Fibroblast of peridontal ligament (primary cell): ENCODE results near the gene PGLYRP3.

ENCODE experiments used
- DNase-seq: peaks from one replicate; pipeline ENCODE4 v3.0.0-alpha.2; 2010; ENCODE audit errors: extremely low read depth

Gene PGLYRP3

GRCh38 chr1:153313288-153313687, 536 bp upstream of the PGLYRP3 start:
- no peak for DNase-seq

- DNase-seq: no peak
These were observed 2.2 kb downstream of the PGLYRP3 start for GRCh38 chr1:153310526-153310925.

- no peak for DNase-seq
These were observed 3.3 kb downstream of the PGLYRP3 start for GRCh38 chr1:153309441-153309840.

GRCh38 chr1:153308540-153308939, 4.2 kb downstream of the PGLYRP3 start:
- DNase-seq: no peak

GRCh38 chr1:153307221-153307600, 5.5 kb downstream of the PGLYRP3 start:
- DNase-seq: no peak

GRCh38 chr1:153306303-153307220, 6.2 kb downstream of the PGLYRP3 start:
- no peak for DNase-seq

GRCh38 chr1:153305682-153306081, 7.1 kb downstream of the PGLYRP3 start:
- no peak for DNase-seq

- no peak for DNase-seq
These were observed 10.4 kb downstream of the PGLYRP3 start for GRCh38 chr1:153302308-153302707.

- DNase-seq: no peak
These were observed 18.9 kb downstream of the PGLYRP3 start for GRCh38 chr1:153293851-153294250.

- DNase-seq: no peak
These were observed 19.3 kb downstream of the PGLYRP3 start for GRCh38 chr1:153293480-153293775.

- no peak for DNase-seq
These were observed 19.8 kb downstream of the PGLYRP3 start for GRCh38 chr1:153292740-153293479.

GRCh38 chr1:153292185-153292584, 20.6 kb downstream of the PGLYRP3 start:
- DNase-seq: no peak

GRCh38 chr1:153291514-153291913, 21.2 kb downstream of the PGLYRP3 start:
- no peak for DNase-seq

- DNase-seq: no peak
These were observed 24.0 kb downstream of the PGLYRP3 start for GRCh38 chr1:153288634-153289275.

- no peak for DNase-seq
These were observed 34.9 kb downstream of the PGLYRP3 start for GRCh38 chr1:153277852-153278251.

GRCh38 chr1:153272186-153272585, 40.6 kb downstream of the PGLYRP3 start:
- no peak for DNase-seq

- no peak for DNase-seq
These were observed 41.0 kb downstream of the PGLYRP3 start for GRCh38 chr1:153271711-153272110.

- no peak for DNase-seq
These were observed 47.3 kb downstream of the PGLYRP3 start for GRCh38 chr1:153265457-153265856.

GRCh38 chr1:153262462-153263157, 50.1 kb downstream of the PGLYRP3 start:
- DNase-seq: no peak

- DNase-seq: no peak
These were observed 50.7 kb downstream of the PGLYRP3 start for GRCh38 chr1:153262070-153262366.

- DNase-seq: no peak
These were observed 51.3 kb downstream of the PGLYRP3 start for GRCh38 chr1:153261281-153262069.
